ENCODE data around the gene GRAP2. TPM values are rescaled to one million over a fixed set of nuclear protein-coding genes. Genes with fewer than 3 reads are reported as not detected.

GRAP2 gene
- not detected in 2 replicates for total RNA-seq

GRCh38 chr22:39900306-39901227 lies at the start of gene GRAP2:
Gene GRAP2 (plus strand): TSS chr22:39901084. CDS start chr22:39947107, 46,023 bp downstream.

GRCh38 chr22:39893526-39893925 lies 7.4 kb upstream of the GRAP2 start, which contains the start of gene ENTHD1:
Gene ENTHD1 (minus strand): TSS chr22:39893760. CDS start chr22:39887748, 6,012 bp downstream.

GRCh38 chr22:39959640-39960447 lies 59.0 kb downstream of the GRAP2 start, which contains the start of gene TMA7B:
Gene TMA7B (plus strand): TSS chr22:39960397. CDS start chr22:39964375, 3,978 bp downstream.

GRCh38 chr22:39994566-39995392 lies 93.9 kb downstream of the GRAP2 start, which contains the start of gene FAM83F:
Gene FAM83F (plus strand): TSS chr22:39994954. CDS start chr22:39995043, 89 bp downstream.

Other genes with a start within 250 kb of the GRAP2 start
- not detected in 2 replicates for gene ENTHD1, start 7.3 kb upstream of the GRAP2 start, total RNA-seq
- not detected in 2 replicates for gene TMA7B, start 59.3 kb downstream of the GRAP2 start, total RNA-seq
- not detected in 2 replicates for gene FAM83F, start 93.9 kb downstream of the GRAP2 start, total RNA-seq